Kidney epithelial cell (primary cell): ENCODE measurements around the gene MYCN. TPM values are rescaled to one million over a fixed set of nuclear protein-coding genes. Genes with fewer than 3 reads are reported as not detected.

Experiments used
- DNase-seq: peaks from one replicate; pipeline ENCODE4 v3.0.0-alpha.2; 2010; ENCODE audit warnings: low read depth
- H3K27me3 ChIP-seq: 2 replicates; pipeline ENCODE4 v1.6.0; 2011; ENCODE audit warnings: low read length; ENCODE audit not compliant: control insufficient read depth, insufficient read depth
- H3K36me3 ChIP-seq: 2 replicates; pipeline ENCODE4 v1.5.1; 2011; ENCODE audit warnings: low read length; ENCODE audit not compliant: control insufficient read depth, insufficient read depth
- H3K4me3 ChIP-seq: 2 replicates; pipeline ENCODE4 v1.5.1; 2011; ENCODE audit warnings: low read depth, mild to moderate bottlenecking, control low read depth, low read length
- total RNA-seq: library from RNA; depleted of rRNA; stranded (reverse); fragments of >200 nt; gene quantifications from 2 replicates; pipeline ENCODE4 v1.2.3, GENCODE V29; 2015
- TF ChIP-seq, protein P1 (sequence below): IDR thresholded peaks from 2 replicates; pipeline ENCODE4 v1.5.1; 2011; ENCODE audit warnings: mild to moderate bottlenecking, moderate library complexity, low read length, control low read depth, inconsistent platforms; ENCODE audit not compliant: insufficient read depth, poor library complexity, severe bottlenecking

The MYCN gene
- total RNA-seq, 1 donor from 2014 or later, result 0.54 TPM

- TF ChIP-seq, protein P1, sequence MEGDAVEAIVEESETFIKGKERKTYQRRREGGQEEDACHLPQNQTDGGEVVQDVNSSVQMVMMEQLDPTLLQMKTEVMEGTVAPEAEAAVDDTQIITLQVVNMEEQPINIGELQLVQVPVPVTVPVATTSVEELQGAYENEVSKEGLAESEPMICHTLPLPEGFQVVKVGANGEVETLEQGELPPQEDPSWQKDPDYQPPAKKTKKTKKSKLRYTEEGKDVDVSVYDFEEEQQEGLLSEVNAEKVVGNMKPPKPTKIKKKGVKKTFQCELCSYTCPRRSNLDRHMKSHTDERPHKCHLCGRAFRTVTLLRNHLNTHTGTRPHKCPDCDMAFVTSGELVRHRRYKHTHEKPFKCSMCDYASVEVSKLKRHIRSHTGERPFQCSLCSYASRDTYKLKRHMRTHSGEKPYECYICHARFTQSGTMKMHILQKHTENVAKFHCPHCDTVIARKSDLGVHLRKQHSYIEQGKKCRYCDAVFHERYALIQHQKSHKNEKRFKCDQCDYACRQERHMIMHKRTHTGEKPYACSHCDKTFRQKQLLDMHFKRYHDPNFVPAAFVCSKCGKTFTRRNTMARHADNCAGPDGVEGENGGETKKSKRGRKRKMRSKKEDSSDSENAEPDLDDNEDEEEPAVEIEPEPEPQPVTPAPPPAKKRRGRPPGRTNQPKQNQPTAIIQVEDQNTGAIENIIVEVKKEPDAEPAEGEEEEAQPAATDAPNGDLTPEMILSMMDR, result no peak
- H3K36me3 ChIP-seq, result no peaks in the 10 kb centered on the region
- H3K4me3 ChIP-seq, result no peak overlapping the region
- no peaks in the 10 kb centered on the region for H3K27me3 ChIP-seq
- no peak for DNase-seq
Observed at GRCh38 chr2:15953147-15953630, 12.8 kb downstream of the MYCN start.

GRCh38 chr2:15953891-15954680, 13.7 kb downstream of the MYCN start:
- H3K27me3 ChIP-seq, result no peaks in the 10 kb centered on the region
- DNase-seq, result no peak
- TF ChIP-seq, protein P1, result no peak
- no peaks in the 10 kb centered on the region for H3K36me3 ChIP-seq
- no peak overlapping the region for H3K4me3 ChIP-seq

DNA sequence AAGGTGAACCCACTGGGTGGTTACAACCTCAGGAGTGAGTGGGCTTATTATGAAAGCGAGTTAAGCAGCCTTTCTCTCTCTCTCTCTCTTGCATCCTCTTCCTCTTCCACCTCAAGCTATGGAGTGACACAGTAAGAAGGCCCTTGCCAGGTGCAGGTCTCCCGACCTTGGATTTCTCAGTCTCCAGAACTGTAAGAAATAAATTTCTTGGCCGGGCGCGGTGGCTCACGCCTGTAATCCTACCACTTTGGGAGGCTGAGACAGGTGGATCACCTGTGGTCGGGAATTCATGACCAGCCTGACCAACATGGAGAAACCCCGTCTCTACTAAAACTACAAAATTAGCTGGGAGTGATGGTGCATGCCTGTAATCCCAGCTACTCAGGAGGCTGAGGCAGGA, 14.4 kb downstream of the MYCN start:
- Histone ChIP-seq H3K4me3 (no peak overlapping the region), H3K27me3 (no peaks in the 10 kb centered on the region), H3K36me3 (no peaks in the 10 kb centered on the region)
- DNase-seq, result no peak
- TF ChIP-seq, protein P1, result no peak

DNA sequence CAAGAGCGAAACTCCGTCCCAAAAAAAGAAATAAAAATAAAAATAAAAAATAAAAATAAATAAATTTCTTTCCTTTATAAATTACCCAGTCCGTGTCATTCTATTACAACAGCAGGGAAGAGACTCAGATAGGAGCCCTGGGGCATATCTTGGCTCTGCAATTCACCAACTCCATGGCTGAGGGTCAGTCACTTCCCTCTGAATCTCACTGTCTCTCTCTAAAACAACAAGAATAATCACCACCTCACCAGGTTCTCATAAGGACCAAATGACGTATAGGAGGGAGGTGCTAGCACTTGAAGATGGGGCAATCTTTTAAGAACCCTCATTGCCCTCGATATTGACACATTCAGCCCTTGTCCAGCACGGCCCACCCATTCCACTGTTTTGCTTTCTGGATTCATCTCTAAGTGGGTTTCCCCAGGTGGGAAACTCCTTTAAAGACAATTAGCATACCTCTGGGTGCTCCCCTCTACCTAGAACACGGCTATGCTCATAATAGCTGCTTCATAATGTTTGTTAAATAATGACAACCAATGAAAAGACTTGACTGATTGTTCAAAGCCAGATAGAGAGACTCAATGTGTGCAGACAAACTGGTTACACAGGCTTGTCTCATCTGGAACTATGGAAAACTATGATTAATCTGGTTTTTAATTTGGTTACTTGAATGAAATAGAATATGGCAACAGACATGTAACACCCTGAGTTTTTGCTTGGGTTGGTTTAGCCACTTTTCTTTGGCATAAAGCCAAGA, 15.1 kb downstream of the MYCN start:
- Histone ChIP-seq H3K4me3 (no peak overlapping the region), H3K27me3 (no peaks in the 10 kb centered on the region), H3K36me3 (no peaks in the 10 kb centered on the region)
- no peak for DNase-seq
- TF ChIP-seq, protein P1, result no peak

DNA sequence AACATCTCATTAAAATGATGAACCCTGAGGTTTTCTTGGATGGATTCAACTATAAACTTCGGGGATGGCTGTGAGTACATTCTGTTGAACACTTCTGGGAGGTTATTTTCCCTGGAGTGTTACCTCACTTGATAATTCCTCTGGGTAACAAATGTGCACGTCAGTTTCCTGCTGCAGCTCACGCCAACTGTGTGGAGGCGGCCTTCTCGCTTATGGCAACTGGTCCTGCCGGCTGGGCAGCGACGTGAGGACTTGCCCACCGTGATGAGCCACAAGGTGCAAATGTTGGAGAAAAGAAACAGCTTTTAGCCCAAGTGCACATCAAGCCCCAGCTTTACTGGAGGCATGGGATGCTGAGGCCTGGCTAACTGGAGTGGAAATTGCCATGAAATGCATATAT, 15.9 kb downstream of the MYCN start:
- H3K36me3 ChIP-seq, result no peaks in the 10 kb centered on the region
- TF ChIP-seq, protein P1, result no peak
- no peak overlapping the region for H3K4me3 ChIP-seq
- no peaks in the 10 kb centered on the region for H3K27me3 ChIP-seq
- no peak for DNase-seq
